Liver (tissue), 3 donors: ENCODE measurements around the gene FKBP15.

Experiments used
- ATF3 ChIP-seq: IDR thresholded peaks from 2 replicates; pipeline ENCODE4 v1.6.1; 2016; ENCODE audit warnings: antibody characterized with exemption
- CTCF ChIP-seq: fragments of 150-350 bp; IDR thresholded peaks from 2 replicates; pipeline ENCODE4 v1.5.1; 2017; ENCODE audit warnings: improper control_type of control experiment, low read depth, low read length; ENCODE audit not compliant: missing input control
- GABPA ChIP-seq, 2 donors: IDR thresholded peaks in 1 of 2; conservative IDR thresholded peaks in 1 of 2; 2 replicates each; pipeline ENCODE4 v1.6.1; 2016; ENCODE audit warnings: antibody characterized with exemption in 2 of 2, mild to moderate bottlenecking in 1 of 2, moderate library complexity in 1 of 2
- RAD21 ChIP-seq, 2 donors: IDR thresholded peaks; 2 replicates each; pipeline ENCODE4 v1.6.1; 2016; ENCODE audit warnings: antibody characterized with exemption in 2 of 2, mild to moderate bottlenecking in 2 of 2
- RXRA ChIP-seq, 2 donors: IDR thresholded peaks; 2 replicates each; pipeline ENCODE4 v1.6.1; 2017 to 2018; ENCODE audit warnings: antibody characterized with exemption in 2 of 2, mild to moderate bottlenecking in 1 of 2
- TAF1 ChIP-seq: conservative IDR thresholded peaks from 2 replicates; pipeline ENCODE4 v1.6.1; 2016; ENCODE audit warnings: antibody characterized with exemption, mild to moderate bottlenecking
- TF ChIP-seq, protein P1 (sequence below): IDR thresholded peaks from 2 replicates; pipeline ENCODE4 v1.6.1; 2016; ENCODE audit warnings: antibody characterized with exemption
- donor health status: healthy.
- donor health status: healthy.

GRCh38 chr9:113163001-113163400, 58.1 kb downstream of the FKBP15 start:
- no peak for TF ChIP-seq CTCF
- TF ChIP-seq RAD21 (IDR thresholded peaks at IDR 0.05): no peak
- TF ChIP-seq, protein P1, sequence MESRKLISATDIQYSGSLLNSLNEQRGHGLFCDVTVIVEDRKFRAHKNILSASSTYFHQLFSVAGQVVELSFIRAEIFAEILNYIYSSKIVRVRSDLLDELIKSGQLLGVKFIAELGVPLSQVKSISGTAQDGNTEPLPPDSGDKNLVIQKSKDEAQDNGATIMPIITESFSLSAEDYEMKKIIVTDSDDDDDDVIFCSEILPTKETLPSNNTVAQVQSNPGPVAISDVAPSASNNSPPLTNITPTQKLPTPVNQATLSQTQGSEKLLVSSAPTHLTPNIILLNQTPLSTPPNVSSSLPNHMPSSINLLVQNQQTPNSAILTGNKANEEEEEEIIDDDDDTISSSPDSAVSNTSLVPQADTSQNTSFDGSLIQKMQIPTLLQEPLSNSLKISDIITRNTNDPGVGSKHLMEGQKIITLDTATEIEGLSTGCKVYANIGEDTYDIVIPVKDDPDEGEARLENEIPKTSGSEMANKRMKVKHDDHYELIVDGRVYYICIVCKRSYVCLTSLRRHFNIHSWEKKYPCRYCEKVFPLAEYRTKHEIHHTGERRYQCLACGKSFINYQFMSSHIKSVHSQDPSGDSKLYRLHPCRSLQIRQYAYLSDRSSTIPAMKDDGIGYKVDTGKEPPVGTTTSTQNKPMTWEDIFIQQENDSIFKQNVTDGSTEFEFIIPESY: no peak
- TF ChIP-seq ATF3: no peak
- TF ChIP-seq TAF1: no peak
- no peak for TF ChIP-seq GABPA (IDR thresholded peaks at IDR 0.05 in 1 of 2, conservative IDR thresholded peaks at IDR 0.05 in 1 of 2)
- no peak for TF ChIP-seq RXRA (IDR thresholded peaks at IDR 0.05)
